C4-2B (cell line): ENCODE data around the gene PLPP3.

Experiments used
- H3K27ac ChIP-seq: fragments of 450-650 bp; 2 replicates; pipeline ENCODE4 v1.5.1; 2017
- CTCF ChIP-seq: fragments of 450-650 bp; conservative IDR thresholded peaks from 2 replicates; pipeline ENCODE4 v1.5.1; 2017; ENCODE audit warnings: mild to moderate bottlenecking
- ZFX ChIP-seq: fragments of 450-650 bp; IDR thresholded peaks from 2 replicates; pipeline ENCODE4 v1.6.1; 2017

Gene PLPP3

GRCh38 chr1:56563568-56563967, 15.8 kb downstream of the PLPP3 start:
- no peak for TF ChIP-seq CTCF
- no peak overlapping the region for H3K27ac ChIP-seq

GRCh38 chr1:56562891-56563452, 16.4 kb downstream of the PLPP3 start:
- no peak overlapping the region for H3K27ac ChIP-seq
- no peak for TF ChIP-seq CTCF
- TF ChIP-seq ZFX: no peak

- TF ChIP-seq ZFX (no peak), CTCF (no peak)
- no peak overlapping the region for H3K27ac ChIP-seq
Measured at GRCh38 chr1:56561227-56562019, 17.9 kb downstream of the PLPP3 start.

- no peak overlapping the region for H3K27ac ChIP-seq
- no peak for TF ChIP-seq CTCF
- no peak for TF ChIP-seq ZFX
Measured at GRCh38 chr1:56557746-56558145, 21.6 kb downstream of the PLPP3 start.

- no peak for TF ChIP-seq CTCF
- TF ChIP-seq ZFX: no peak
- no peak overlapping the region for H3K27ac ChIP-seq
Measured at GRCh38 chr1:56555448-56555847, 23.9 kb downstream of the PLPP3 start.

- H3K27ac ChIP-seq: no peak overlapping the region
- TF ChIP-seq ZFX (no peak), CTCF (no peak)
Measured at GRCh38 chr1:56553046-56553445, 26.3 kb downstream of the PLPP3 start.

GRCh38 chr1:56552349-56552748, 27.0 kb downstream of the PLPP3 start:
- H3K27ac ChIP-seq: no peak overlapping the region
- TF ChIP-seq CTCF: no peak
- no peak for TF ChIP-seq ZFX
